Measurements from ENCODE around the gene GYS2. TPM values are rescaled to one million over a fixed set of nuclear protein-coding genes. Genes with fewer than 3 reads are reported as not detected.

The GYS2 gene
- total and polyA plus RNA-seq, 2 experiments from 2014 or later: 0.16 to 0.27 TPM

GRCh38 chr12:21638054-21638891, 33.6 kb upstream of the GYS2 start:
- Histone ChIP-seq H3K36me3 (replicated peaks; ENCODE audit: insufficient read depth, low read depth) (peaks cover 5% of the 10 kb centered on the region), H3K79me2 (peaks cover 31% of the 10 kb centered on the region), H3K4me3 (no peak overlapping the region), H3K4me2 (peak overlapping the region; percentile 20), H3K4me1 (ENCODE audit: insufficient read depth) (peaks cover 12% of the 10 kb centered on the region), H3K27ac (peak overlapping the region; percentile 62), H3K9me2 (replicated peaks; ENCODE audit: insufficient read depth) (no peaks in the 10 kb centered on the region), H3K27me3 (no peaks in the 10 kb centered on the region), H4K20me1 (ENCODE audit: insufficient read depth, poor library complexity, severe bottlenecking) (peaks cover 8% of the 10 kb centered on the region), H2AFZ (no peak overlapping the region), H3K9me3 (ENCODE audit: low read depth) (no peaks in the 10 kb centered on the region)
- no peak for DNase-seq (ENCODE audit: low spot score)
- TF ChIP-seq EZH2phosphoT487 (IDR thresholded peaks at IDR 0.05; ENCODE audit: low read depth, severe bottlenecking, unreplicated experiment) (no peak), CTCF (IDR thresholded peaks at IDR 0.05; ENCODE audit: poor library complexity) (no peak), EZH2 (IDR thresholded peaks at IDR 0.05; ENCODE audit: borderline replicate concordance) (no peak)
- WGBS (ENCODE audit: low lambda C conversion rate, missing lambda C conversion rate): 46% methylated on average over 1 of the region's 1 CpG

- no peaks in the 10 kb centered on the region for H3K27me3 ChIP-seq
- peaks cover 5% of the 10 kb centered on the region for H3K36me3 ChIP-seq (replicated peaks; ENCODE audit: insufficient read depth, low read depth)
- 98% methylated on average over 3 of the region's 3 CpGs for WGBS (ENCODE audit: low lambda C conversion rate, missing lambda C conversion rate)
- no peaks in the 10 kb centered on the region for H3K9me3 ChIP-seq (ENCODE audit: low read depth)
- H3K27ac ChIP-seq: no peak overlapping the region
- no peak overlapping the region for H2AFZ ChIP-seq
- peaks cover 6% of the 10 kb centered on the region for H4K20me1 ChIP-seq (ENCODE audit: insufficient read depth, poor library complexity, severe bottlenecking)
- H3K4me2 ChIP-seq: no peak overlapping the region
- H3K79me2 ChIP-seq: peaks cover 7% of the 10 kb centered on the region
- DNase-seq (ENCODE audit: low spot score): no peak
- no peak for TF ChIP-seq EZH2phosphoT487 (IDR thresholded peaks at IDR 0.05; ENCODE audit: low read depth, severe bottlenecking, unreplicated experiment)
- TF ChIP-seq EZH2 (IDR thresholded peaks at IDR 0.05; ENCODE audit: borderline replicate concordance): no peak
- TF ChIP-seq CTCF (IDR thresholded peaks at IDR 0.05; ENCODE audit: poor library complexity): no peak
- H3K4me3 ChIP-seq: no peak overlapping the region
- no peaks in the 10 kb centered on the region for H3K9me2 ChIP-seq (replicated peaks; ENCODE audit: insufficient read depth)
- H3K4me1 ChIP-seq (ENCODE audit: insufficient read depth): peaks cover 9% of the 10 kb centered on the region
Observed at GRCh38 chr12:21634245-21634644, 29.6 kb upstream of the GYS2 start.

GRCh38 chr12:21631367-21631766, 26.7 kb upstream of the GYS2 start:
- TF ChIP-seq EZH2phosphoT487 (IDR thresholded peaks at IDR 0.05; ENCODE audit: low read depth, severe bottlenecking, unreplicated experiment) (no peak), CTCF (IDR thresholded peaks at IDR 0.05; ENCODE audit: poor library complexity) (no peak), EZH2 (IDR thresholded peaks at IDR 0.05; ENCODE audit: borderline replicate concordance) (no peak)
- H4K20me1 ChIP-seq (ENCODE audit: insufficient read depth, poor library complexity, severe bottlenecking): peaks cover 3% of the 10 kb centered on the region
- no peak overlapping the region for H3K4me2 ChIP-seq
- 66% methylated on average over 2 of the region's 2 CpGs for WGBS (ENCODE audit: low lambda C conversion rate, missing lambda C conversion rate)
- DNase-seq (ENCODE audit: low spot score): no peak
- H2AFZ ChIP-seq: no peak overlapping the region
- no peaks in the 10 kb centered on the region for H3K27me3 ChIP-seq
- H3K79me2 ChIP-seq: peaks cover 1% of the 10 kb centered on the region
- no peak overlapping the region for H3K27ac ChIP-seq
- H3K9me3 ChIP-seq (ENCODE audit: low read depth): no peaks in the 10 kb centered on the region
- no peaks in the 10 kb centered on the region for H3K4me1 ChIP-seq (ENCODE audit: insufficient read depth)
- H3K4me3 ChIP-seq: no peak overlapping the region
- no peaks in the 10 kb centered on the region for H3K9me2 ChIP-seq (replicated peaks; ENCODE audit: insufficient read depth)
- no peaks in the 10 kb centered on the region for H3K36me3 ChIP-seq (replicated peaks; ENCODE audit: insufficient read depth, low read depth)
